GM21526 (cell line): ENCODE results near the gene SOX6.

Source experiments
- ATAC-seq: cut with Tn5 transposase; IDR thresholded peaks from one replicate; pipeline ENCODE4 v1.9.1; 2021; ENCODE audit warnings: moderate library complexity; ENCODE audit not compliant: unreplicated experiment, low FRiP score

Gene SOX6

GRCh38 chr11:15976433-15977045 lies 379.8 kb downstream of the SOX6 start:
- no peak for ATAC-seq

GRCh38 chr11:15975742-15976141 lies 380.6 kb downstream of the SOX6 start:
- ATAC-seq: no peak

- no peak for ATAC-seq
Observed at GRCh38 chr11:15972838-15973237, 383.5 kb downstream of the SOX6 start.

- ATAC-seq: no peak
Observed at GRCh38 chr11:15971215-15971546, 385.2 kb downstream of the SOX6 start.

- no peak for ATAC-seq
Observed at GRCh38 chr11:15970506-15971214, 385.7 kb downstream of the SOX6 start.

GRCh38 chr11:15969701-15970329 lies 386.5 kb downstream of the SOX6 start:
- ATAC-seq: peak; percentile 61

- peak; percentile 79 for ATAC-seq
Observed at GRCh38 chr11:15969281-15969680, 387.1 kb downstream of the SOX6 start.

GRCh38 chr11:15968461-15969130 lies 387.8 kb downstream of the SOX6 start:
- no peak for ATAC-seq

GRCh38 chr11:15967966-15968365 lies 388.4 kb downstream of the SOX6 start:
- no peak for ATAC-seq

- no peak for ATAC-seq
Observed at GRCh38 chr11:15967166-15967565, 389.2 kb downstream of the SOX6 start.

- ATAC-seq: no peak
Observed at GRCh38 chr11:15965562-15966250, 390.6 kb downstream of the SOX6 start.

- no peak for ATAC-seq
Observed at GRCh38 chr11:15963266-15963665, 393.1 kb downstream of the SOX6 start.

GRCh38 chr11:15958910-15959309 lies 397.4 kb downstream of the SOX6 start:
- no peak for ATAC-seq

- ATAC-seq: no peak
Observed at GRCh38 chr11:15957234-15957633, 399.1 kb downstream of the SOX6 start.

GRCh38 chr11:15956302-15956701 lies 400.0 kb downstream of the SOX6 start:
- no peak for ATAC-seq

- ATAC-seq: no peak
Observed at GRCh38 chr11:15955595-15955994, 400.8 kb downstream of the SOX6 start.

GRCh38 chr11:15947681-15948648 lies 408.4 kb downstream of the SOX6 start:
- ATAC-seq: no peak

GRCh38 chr11:15945726-15946125 lies 410.6 kb downstream of the SOX6 start:
- no peak for ATAC-seq

- no peak for ATAC-seq
Observed at GRCh38 chr11:15944460-15944859, 411.9 kb downstream of the SOX6 start.
